Activated T-cell treated with anti-CD3 and anti-CD28 coated beads for 4 hours (primary cell): ENCODE data around the gene SIGLEC10.

Experiments
- DNase-seq: peaks from one replicate; pipeline ENCODE4 v3.0.0-alpha.2; 2020

SIGLEC10 gene

DNA sequence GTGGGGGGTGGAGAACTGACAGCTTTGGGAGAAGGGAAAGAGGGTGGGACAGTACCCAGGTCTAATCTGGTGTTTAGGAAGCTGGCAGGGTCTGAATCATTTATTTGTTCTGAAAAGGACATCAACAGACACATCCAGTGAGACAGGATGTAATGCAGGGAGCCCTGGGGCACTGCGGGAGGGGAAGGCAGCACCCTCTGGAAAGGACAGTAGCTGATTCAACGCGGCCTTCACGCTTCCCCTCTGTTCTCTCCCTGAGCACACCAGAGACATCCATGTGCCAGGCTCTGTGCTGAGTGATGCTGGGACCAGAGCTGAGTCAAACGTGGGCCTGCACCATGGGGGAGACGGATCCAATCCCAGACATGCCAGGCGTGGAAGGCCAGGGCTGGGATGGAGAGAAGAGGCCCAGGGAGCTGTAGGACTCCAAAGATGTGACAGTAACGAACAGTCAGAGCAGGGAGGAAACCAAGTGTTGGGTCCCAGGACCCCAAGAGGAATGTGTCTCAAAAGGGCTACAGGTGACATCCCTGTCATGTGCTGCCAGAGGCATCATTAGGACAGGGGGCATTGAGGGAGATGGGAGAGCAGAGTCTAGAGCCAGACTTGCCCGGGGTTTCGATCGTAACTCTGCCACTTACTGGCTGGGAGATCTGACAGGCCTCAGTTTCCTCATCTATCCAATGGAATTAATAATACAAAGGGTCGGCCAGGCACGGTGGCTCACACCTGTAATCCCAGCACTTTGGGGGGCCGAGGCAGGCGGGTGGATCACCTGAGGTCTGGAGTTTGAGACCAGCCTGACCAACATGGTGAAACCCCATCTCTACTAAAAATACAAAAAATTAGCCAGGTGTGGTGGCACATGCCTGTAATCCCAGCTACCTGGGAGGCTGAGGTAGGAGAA, 53.0 kb downstream of the SIGLEC10 start:
- DNase-seq: no peak

DNA sequence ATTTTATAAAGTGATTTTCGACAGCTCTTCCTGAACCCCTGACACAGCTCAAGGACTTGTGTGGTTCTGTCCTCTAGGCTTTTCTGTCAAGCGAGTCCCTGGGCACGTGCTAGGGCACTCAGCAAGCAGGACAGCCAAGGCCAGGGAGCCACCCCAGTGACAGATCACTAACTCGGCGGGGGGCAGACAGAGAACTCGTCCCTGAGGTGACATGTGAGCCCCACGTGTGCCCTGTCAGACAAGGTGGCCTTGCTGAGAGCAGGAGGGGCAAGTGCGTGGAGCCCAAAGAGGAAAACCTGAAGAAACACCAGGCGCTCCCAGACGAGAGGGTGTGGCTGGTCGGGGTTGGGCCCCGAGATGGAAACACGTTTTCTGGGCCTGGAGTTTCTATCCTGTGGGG, 56.2 kb downstream of the SIGLEC10 start:
- DNase-seq: no peak
